ENCODE data around the gene B4GALT6. TPM values are rescaled to one million over a fixed set of nuclear protein-coding genes. Genes with fewer than 3 reads are reported as not detected.
A peak's percentile ranks its signal among the peaks of the same experiment; 100 is the strongest.

B4GALT6 gene
- total RNA-seq, 1 donor from 2014 or later = 28.7 TPM

- DNase-seq (ENCODE audit: low read depth) = no peak
- no peak overlapping the region for H3K4me3 ChIP-seq (ENCODE audit: low read depth, low read length)
- H3K36me3 ChIP-seq (ENCODE audit: control insufficient read depth, insufficient read depth, low read length) = no peaks in the 10 kb centered on the region
- no peak for TF ChIP-seq CTCF (IDR thresholded peaks at IDR 0.05; ENCODE audit: insufficient read depth, low read length, poor library complexity, severe bottlenecking)
- no peaks in the 10 kb centered on the region for H3K27me3 ChIP-seq (ENCODE audit: control insufficient read depth, insufficient read depth, low read length)
Observed at GRCh38 chr18:31697351-31698298, 13.2 kb upstream of the B4GALT6 start.

GRCh38 chr18:31695989-31696388, 11.6 kb upstream of the B4GALT6 start:
- Histone ChIP-seq H3K36me3 (ENCODE audit: control insufficient read depth, insufficient read depth, low read length) (no peaks in the 10 kb centered on the region), H3K4me3 (ENCODE audit: low read depth, low read length) (no peak overlapping the region), H3K27me3 (ENCODE audit: control insufficient read depth, insufficient read depth, low read length) (no peaks in the 10 kb centered on the region)
- DNase-seq (ENCODE audit: low read depth) = no peak
- TF ChIP-seq CTCF (IDR thresholded peaks at IDR 0.05; ENCODE audit: insufficient read depth, low read length, poor library complexity, severe bottlenecking) = no peak

GRCh38 chr18:31694297-31694696, 9.9 kb upstream of the B4GALT6 start:
- no peak for DNase-seq (ENCODE audit: low read depth)
- Histone ChIP-seq H3K27me3 (ENCODE audit: control insufficient read depth, insufficient read depth, low read length) (no peaks in the 10 kb centered on the region), H3K36me3 (ENCODE audit: control insufficient read depth, insufficient read depth, low read length) (no peaks in the 10 kb centered on the region), H3K4me3 (ENCODE audit: low read depth, low read length) (no peak overlapping the region)
- no peak for TF ChIP-seq CTCF (IDR thresholded peaks at IDR 0.05; ENCODE audit: insufficient read depth, low read length, poor library complexity, severe bottlenecking)

- Histone ChIP-seq H3K27me3 (ENCODE audit: control insufficient read depth, insufficient read depth, low read length) (no peaks in the 10 kb centered on the region), H3K4me3 (ENCODE audit: low read depth, low read length) (no peak overlapping the region), H3K36me3 (ENCODE audit: control insufficient read depth, insufficient read depth, low read length) (no peaks in the 10 kb centered on the region)
- TF ChIP-seq CTCF (IDR thresholded peaks at IDR 0.05; ENCODE audit: insufficient read depth, low read length, poor library complexity, severe bottlenecking) = no peak
- DNase-seq (ENCODE audit: low read depth) = no peak
Observed at GRCh38 chr18:31688606-31689005, 4.2 kb upstream of the B4GALT6 start.

- TF ChIP-seq CTCF (IDR thresholded peaks at IDR 0.05; ENCODE audit: insufficient read depth, low read length, poor library complexity, severe bottlenecking) = peak; percentile 13
- H3K4me3 ChIP-seq (ENCODE audit: low read depth, low read length) = no peak overlapping the region
- no peaks in the 10 kb centered on the region for H3K36me3 ChIP-seq (ENCODE audit: control insufficient read depth, insufficient read depth, low read length)
- DNase-seq (ENCODE audit: low read depth) = no peak
- H3K27me3 ChIP-seq (ENCODE audit: control insufficient read depth, insufficient read depth, low read length) = no peaks in the 10 kb centered on the region
Observed at GRCh38 chr18:31686986-31687928, 2.9 kb upstream of the B4GALT6 start.

Data from kidney epithelial cell (primary cell).